KMS-11 (cell line): Measurements from ENCODE around the gene KCNQ1.

Experiments used
- H2AFZ ChIP-seq: fragments of 200-600 bp; sonication (generic); 2 replicates; pipeline ENCODE4 v1.6.1; 2016; ENCODE audit warnings: antibody characterized with exemption, mixed run types, low read depth
- H3K27ac ChIP-seq: fragments of 200-600 bp; sonication (generic); 2 replicates; pipeline ENCODE4 v1.6.1; 2016; ENCODE audit warnings: mild to moderate bottlenecking, mixed run types
- H3K27me3 ChIP-seq: fragments of 200-600 bp; sonication (generic); 2 replicates; pipeline ENCODE4 v1.6.1; 2017; ENCODE audit warnings: mild to moderate bottlenecking, low read depth, mixed run types, moderate library complexity; ENCODE audit not compliant: insufficient read depth
- H3K36me3 ChIP-seq: fragments of 200-600 bp; sonication (generic); 2 replicates; pipeline ENCODE4 v1.6.1; 2017; ENCODE audit warnings: mild to moderate bottlenecking, mixed run types; ENCODE audit not compliant: insufficient read depth
- H3K4me1 ChIP-seq: fragments of 200-600 bp; sonication (generic); 2 replicates; pipeline ENCODE4 v1.6.1; 2016; ENCODE audit warnings: mild to moderate bottlenecking, low read depth, mixed run types; ENCODE audit not compliant: poor library complexity, severe bottlenecking
- H3K4me2 ChIP-seq: fragments of 200-600 bp; sonication (generic); 2 replicates; pipeline ENCODE4 v1.7.0; 2016; ENCODE audit warnings: mild to moderate bottlenecking, mixed run types
- H3K4me3 ChIP-seq: fragments of 200-600 bp; sonication (generic); IDR thresholded peaks from 2 replicates; pipeline ENCODE4 v1.6.1; 2017; ENCODE audit warnings: low read depth, low read length, mixed read lengths; ENCODE audit not compliant: insufficient read depth
- H3K79me2 ChIP-seq: fragments of 200-600 bp; sonication (generic); 2 replicates; pipeline ENCODE4 v1.6.1; 2016; ENCODE audit warnings: low read depth, mixed run types; ENCODE audit not compliant: insufficient read depth
- H3K9ac ChIP-seq: fragments of 200-600 bp; sonication (generic); 2 replicates; pipeline ENCODE4 v1.6.1; 2016; ENCODE audit warnings: mild to moderate bottlenecking, mixed run types
- H4K20me1 ChIP-seq: fragments of 200-600 bp; sonication (generic); 2 replicates; pipeline ENCODE4 v1.6.1; 2016; ENCODE audit warnings: mild to moderate bottlenecking, mixed run types; ENCODE audit not compliant: insufficient read depth
- CTCF ChIP-seq: fragments of 200-600 bp; sonication (generic); conservative IDR thresholded peaks from 2 replicates; pipeline ENCODE4 v1.6.1; 2017; ENCODE audit warnings: low read depth, mild to moderate bottlenecking, antibody characterized with exemption, low read length, moderate library complexity, mixed read lengths

KCNQ1 gene

GRCh38 chr11:2825261-2825888 lies 380.6 kb downstream of the KCNQ1 start:
- Histone ChIP-seq H3K36me3 (no peaks in the 10 kb centered on the region), H2AFZ (no peak overlapping the region), H3K9ac (no peak overlapping the region), H3K4me2 (no peak overlapping the region), H3K4me3 (no peak overlapping the region), H3K27ac (no peak overlapping the region), H3K79me2 (no peaks in the 10 kb centered on the region), H3K27me3 (no peaks in the 10 kb centered on the region), H4K20me1 (no peaks in the 10 kb centered on the region), H3K4me1 (no peaks in the 10 kb centered on the region)
- no peak for TF ChIP-seq CTCF

DNA sequence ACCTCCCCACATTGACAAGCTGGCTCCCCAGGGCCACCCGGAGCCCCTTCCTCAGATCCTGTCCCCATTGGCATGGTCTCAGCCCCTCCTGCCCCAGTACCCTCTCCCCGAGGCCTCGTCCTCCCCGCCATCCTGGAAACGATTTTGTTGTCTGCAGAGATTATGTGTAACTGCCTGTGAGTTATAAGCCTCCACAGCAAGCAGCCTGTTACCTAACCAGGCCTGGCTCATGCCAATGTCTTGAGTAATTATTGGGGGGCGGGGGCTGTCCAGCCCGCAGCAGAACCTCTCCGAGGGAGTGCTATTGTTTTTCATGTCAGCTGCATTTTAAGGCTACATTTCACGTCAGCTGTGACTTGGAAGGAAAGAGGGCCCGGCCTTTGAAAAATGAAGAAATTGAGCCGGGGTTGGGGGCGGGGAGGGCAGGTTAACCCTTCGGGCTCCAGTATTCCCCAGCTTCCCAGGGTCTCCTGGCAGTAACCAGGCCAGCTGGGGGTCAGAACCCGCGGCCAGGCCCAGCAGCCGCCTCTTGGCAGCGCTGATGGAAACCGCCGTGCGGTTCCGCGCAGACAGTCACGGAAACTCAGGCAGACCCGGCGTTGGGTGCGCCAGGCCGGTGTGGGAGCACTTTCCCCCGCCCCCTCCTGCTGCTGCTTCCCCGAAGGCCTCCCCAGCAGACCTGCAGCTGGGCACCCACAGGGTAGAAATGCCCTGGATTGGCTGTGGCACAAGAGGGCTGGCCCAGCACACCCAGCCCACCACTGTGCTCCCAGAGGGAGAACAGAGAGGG lies 381.3 kb downstream of the KCNQ1 start:
- H3K9ac ChIP-seq = no peak overlapping the region
- no peak overlapping the region for H2AFZ ChIP-seq
- no peaks in the 10 kb centered on the region for H3K4me1 ChIP-seq
- no peak overlapping the region for H3K27ac ChIP-seq
- H3K79me2 ChIP-seq = no peaks in the 10 kb centered on the region
- no peak overlapping the region for H3K4me3 ChIP-seq
- H3K27me3 ChIP-seq = no peaks in the 10 kb centered on the region
- no peaks in the 10 kb centered on the region for H4K20me1 ChIP-seq
- no peaks in the 10 kb centered on the region for H3K36me3 ChIP-seq
- no peak overlapping the region for H3K4me2 ChIP-seq
- no peak for TF ChIP-seq CTCF

DNA sequence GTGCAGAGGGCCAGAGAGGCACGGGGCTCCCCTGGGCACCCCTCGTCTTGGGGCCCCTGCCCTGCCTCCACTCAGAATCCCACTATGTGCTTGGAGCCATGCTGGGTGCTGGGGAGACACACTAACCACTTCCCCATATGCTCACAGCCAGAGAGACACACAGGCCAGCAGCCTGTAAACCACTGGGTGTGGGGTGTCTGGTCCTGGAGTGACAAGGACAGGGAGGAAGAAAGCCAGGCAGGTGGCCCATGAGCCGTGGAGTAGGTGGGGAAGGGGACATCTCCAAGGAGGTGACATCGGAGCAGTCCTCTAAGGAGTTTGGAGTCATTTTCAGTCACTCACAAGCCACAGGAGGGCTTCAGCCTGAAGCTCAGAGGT lies 381.9 kb downstream of the KCNQ1 start:
- Histone ChIP-seq H3K79me2 (no peaks in the 10 kb centered on the region), H2AFZ (no peak overlapping the region), H3K27ac (no peak overlapping the region), H3K4me2 (no peak overlapping the region), H3K4me3 (no peak overlapping the region), H4K20me1 (no peaks in the 10 kb centered on the region), H3K9ac (no peak overlapping the region), H3K27me3 (no peaks in the 10 kb centered on the region), H3K36me3 (no peaks in the 10 kb centered on the region), H3K4me1 (no peaks in the 10 kb centered on the region)
- TF ChIP-seq CTCF = no peak

DNA sequence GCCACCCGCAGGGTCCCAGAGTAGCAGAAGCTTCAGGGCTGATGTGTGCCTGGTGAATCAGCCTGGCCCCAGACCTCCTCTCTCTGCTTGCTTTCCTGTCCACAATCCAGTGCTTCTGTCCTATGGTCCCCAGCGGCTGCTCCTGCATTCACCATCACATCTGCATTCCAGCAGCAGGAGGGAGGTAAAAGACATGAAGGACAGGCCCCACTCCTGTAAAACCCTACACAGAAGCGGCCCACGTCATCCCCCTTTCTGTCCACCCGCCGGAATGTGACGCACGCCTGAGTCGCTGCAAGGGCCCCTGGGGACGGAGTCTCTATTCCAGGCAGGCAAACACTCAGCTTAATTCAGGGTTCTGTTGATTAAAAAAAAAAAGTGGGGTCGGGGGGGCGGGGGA lies 382.4 kb downstream of the KCNQ1 start:
- Histone ChIP-seq H3K36me3 (no peaks in the 10 kb centered on the region), H4K20me1 (no peaks in the 10 kb centered on the region), H3K27me3 (no peaks in the 10 kb centered on the region), H3K4me2 (no peak overlapping the region), H3K27ac (no peak overlapping the region), H3K4me3 (no peak overlapping the region), H3K79me2 (no peaks in the 10 kb centered on the region), H3K4me1 (no peaks in the 10 kb centered on the region), H3K9ac (no peak overlapping the region), H2AFZ (no peak overlapping the region)
- no peak for TF ChIP-seq CTCF
